Measurements from ENCODE around the gene NRP1.

- TF ChIP-seq POLR2A (IDR thresholded peaks at IDR 0.05), result no peak
- no peak for TF ChIP-seq CTCF (IDR thresholded peaks at IDR 0.05)
These were observed 33.2 kb downstream of the NRP1 start for GRCh38 chr10:33301097-33301789.
